Right hindlimb (tissue), 1 donor: Measurements from ENCODE around the gene AURKB.
"Not testable (repeated sequence)": the region's sequence is repeated elsewhere in the genome, so short reads cannot be mapped to it uniquely, and the experiment has no call there.

Source experiments
- DNase-seq: peaks from one replicate; pipeline ENCODE4 v3.0.0-alpha.2; 2018

AURKB gene

GRCh38 chr17:8209907-8210760 is at the start of gene AURKB:
Gene AURKB (minus strand): TSS chr17:8210575. CDS start chr17:8210224, 351 bp downstream.
- DNase-seq, result peak; percentile 97

GRCh38 chr17:8257801-8258200 is 47.4 kb upstream of the AURKB start:
- DNase-seq, result no peak

DNA sequence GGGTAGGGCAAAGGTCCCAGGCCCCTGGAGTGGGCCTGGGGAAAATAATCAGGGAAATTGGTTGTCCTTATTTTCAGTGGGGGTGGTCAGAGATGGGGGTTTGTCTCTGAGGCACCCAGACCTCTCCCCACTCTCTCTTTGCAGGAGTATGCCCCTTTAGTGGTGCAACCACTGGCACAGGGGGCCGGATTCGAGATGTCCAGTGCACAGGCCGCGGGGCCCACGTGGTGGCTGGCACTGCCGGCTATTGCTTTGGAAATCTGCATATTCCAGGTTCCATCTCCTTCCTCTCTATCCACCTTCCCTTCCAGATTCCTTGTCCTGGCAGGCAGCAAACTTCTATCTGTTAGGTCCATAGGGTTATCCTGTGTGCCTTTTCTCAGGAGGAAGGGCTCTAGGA is 46.3 kb upstream of the AURKB start:
- DNase-seq, result no peak

GRCh38 chr17:8256291-8256690 is 45.9 kb upstream of the AURKB start:
- DNase-seq, result no peak

DNA sequence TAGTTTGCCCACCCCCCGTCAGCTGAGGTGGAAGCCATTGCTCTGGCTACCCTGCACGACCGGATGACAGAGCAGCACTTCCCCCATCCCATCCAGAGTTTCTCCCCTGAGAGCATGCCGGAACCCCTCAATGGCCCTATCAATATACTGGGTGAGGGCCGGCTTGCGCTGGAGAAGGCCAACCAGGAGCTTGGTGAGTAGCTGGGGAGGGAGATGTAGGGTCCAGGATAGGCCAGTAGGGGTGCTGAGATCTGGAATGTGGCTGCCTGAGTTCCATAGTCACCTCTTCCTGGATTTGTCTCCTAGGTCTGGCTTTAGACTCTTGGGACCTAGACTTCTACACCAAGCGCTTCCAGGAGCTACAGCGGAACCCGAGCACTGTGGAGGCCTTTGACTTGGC is 45.1 kb upstream of the AURKB start:
- no peak for DNase-seq

DNA sequence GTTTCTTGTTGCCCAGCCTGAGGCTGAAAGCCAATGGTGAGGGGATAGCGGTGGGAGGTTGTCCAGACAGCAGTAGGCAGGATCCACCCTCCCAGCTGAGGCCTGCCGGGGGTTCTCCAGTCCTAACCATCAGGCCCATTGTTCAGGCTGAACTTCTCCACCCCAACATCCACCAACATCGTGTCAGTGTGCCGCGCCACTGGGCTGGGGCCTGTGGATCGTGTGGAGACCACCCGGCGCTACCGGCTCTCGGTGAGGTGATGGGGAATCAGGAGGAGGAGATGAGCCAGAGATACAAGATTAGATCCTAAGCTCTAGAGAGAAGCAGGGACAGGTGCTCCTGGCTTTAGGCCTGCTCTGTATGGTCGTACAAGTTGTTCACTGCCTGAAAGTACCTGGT is 44.5 kb upstream of the AURKB start:
- DNase-seq, result no peak

DNA sequence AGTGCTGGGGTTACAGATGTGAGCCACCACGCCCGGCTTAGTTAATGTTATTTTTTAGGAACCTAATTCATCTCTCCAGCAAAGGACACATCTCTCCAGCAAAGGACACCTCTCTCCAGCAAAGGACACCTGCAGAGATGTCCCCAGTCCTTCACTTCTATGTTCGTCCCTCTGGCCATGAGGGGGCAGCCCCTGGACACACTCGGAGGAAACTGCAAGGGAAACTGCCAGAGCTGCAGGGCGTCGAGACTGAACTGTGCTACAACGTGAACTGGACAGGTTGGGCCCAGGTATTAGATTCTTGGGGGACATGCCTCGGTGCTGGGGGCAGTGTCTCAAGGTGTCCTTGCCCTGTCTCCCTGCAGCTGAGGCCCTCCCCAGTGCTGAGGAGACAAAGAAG is 43.4 kb upstream of the AURKB start:
- no peak for DNase-seq

- not testable (repeated sequence) for DNase-seq
These were observed 41.0 kb upstream of the AURKB start for GRCh38 chr17:8251411-8251810.

DNA sequence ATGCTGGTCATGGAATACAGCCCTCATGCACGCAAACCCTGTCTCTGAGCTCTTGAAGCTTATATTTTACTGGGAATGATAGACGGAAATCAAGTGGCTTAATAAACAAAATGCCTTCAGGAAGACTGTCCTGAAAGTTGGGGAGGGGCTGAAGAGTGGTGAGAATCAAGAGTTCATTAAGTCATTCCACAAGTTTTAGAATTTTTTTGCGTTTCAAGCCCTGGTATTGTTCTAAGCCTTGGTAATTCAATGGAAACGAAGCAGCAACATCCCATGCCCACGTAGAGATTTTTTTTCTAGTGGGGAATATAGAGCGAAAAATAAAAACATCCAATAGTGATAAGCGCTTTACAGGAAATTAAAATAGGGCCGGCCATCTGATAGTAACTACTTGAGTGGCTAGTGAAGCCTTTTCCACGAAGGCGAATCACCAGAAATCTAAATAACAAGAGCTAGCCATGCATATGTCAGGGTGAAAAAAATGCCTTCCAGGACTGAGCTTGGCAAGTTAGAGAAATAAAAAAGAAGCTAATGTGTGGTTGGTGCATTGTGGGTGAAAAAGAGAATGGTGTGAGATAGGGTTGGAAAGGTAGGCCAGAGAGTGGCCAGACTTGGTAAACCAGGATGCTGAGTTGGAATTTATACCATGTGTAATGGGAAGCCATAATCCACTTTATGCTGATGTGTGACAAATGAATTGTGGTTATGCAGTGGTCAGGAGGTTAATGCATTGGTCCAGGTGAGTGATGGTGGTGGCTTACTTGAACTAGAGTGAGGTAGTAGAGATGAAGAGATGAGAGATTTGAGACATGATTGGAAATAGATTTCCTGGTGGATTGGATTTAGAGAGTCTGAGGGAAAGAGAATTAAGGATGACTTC is 39.5 kb upstream of the AURKB start:
- no peak for DNase-seq

DNA sequence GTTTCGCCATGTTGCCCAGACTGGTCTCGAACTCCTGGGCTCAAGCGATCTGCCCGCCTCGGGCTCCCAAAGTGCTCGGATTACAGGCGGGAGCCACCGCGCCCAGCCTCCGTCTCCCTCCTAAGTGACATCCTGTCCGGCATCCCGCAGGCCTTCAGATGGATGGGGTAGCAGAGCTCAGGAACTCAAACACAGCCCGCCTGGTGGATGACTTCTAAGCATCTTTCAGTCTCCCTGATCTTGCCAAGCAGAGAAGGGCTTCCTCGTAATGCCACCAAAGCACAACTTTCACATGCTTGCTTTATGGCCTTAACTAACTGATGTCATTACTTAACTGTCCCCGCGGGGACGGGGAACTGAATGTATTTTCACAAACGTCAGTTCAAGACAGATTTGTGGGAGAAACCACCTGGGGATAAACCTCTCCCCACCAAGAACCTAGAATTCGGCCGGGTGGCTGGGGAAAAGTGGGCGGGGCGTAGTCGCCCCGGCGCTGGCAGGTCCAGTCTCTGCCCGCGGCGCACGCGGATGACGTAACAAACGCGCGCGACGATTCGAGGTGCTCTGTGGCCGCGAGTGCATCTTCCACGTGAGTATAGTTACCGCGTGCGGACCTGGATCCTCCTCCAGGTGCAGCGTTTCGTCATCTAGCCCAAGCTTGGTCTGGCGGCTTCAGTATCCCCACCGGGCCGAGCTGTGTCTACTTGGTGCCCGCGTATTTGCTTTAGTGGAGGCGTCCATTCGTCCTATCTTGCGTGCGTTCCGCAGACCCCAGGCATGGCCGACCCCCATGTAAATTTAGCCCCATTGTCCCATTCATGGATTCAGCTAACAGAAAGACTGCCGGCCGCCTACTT is 38.6 kb upstream of the AURKB start, which contains the start of gene PFAS:
PFAS (plus strand) TSS at position 539 of the 857 bp plus-strand sequence. CDS start 4,649 bp downstream, outside the sequence.
- peak; percentile 95 for DNase-seq

DNA sequence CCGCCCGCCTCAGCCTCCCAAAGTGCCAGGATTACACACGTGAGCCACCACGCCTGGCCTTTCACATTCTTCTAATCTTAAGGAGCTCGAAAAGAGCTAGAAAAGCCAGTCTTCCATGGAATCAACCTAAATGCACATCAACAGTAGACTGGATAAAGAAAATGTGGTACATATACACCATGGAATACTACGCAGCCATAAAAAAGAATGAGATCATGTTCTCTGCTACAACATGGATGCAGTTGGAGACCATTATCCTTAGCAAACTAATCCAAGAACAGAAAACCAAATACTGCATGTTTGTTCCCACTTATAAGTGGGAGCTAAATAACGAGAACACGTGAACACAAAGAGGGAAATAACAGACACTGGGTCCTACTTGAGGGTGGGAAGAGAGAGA is 34.4 kb upstream of the AURKB start:
- no peak for DNase-seq

GRCh38 chr17:8243827-8244226 is 33.5 kb upstream of the AURKB start:
- DNase-seq, result no peak

DNA sequence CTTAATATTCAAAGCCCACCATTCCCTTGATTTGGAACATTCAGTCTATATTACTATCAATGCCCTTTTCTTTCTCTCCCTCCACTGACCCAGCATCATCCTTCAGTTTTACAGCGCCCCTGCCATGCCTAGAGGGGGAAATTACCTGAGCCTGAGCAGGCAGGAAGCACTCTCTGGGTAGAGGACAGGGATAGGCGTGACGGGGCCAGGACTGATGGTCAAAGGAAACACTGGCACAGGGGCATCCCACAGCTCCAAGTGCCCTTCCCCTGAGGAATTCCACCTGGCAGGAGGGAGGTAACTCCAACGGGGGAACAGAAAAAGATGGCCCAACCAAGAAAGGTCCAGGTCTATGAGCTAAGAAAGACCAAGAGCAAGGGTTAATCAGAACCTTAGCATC is 27.5 kb upstream of the AURKB start:
- no peak for DNase-seq

GRCh38 chr17:8237175-8237574 is 26.8 kb upstream of the AURKB start:
- DNase-seq, result no peak

- DNase-seq, result no peak
These were observed 25.3 kb upstream of the AURKB start for GRCh38 chr17:8235676-8236075.

GRCh38 chr17:8234361-8235270 is 24.2 kb upstream of the AURKB start:
- DNase-seq, result no peak

DNA sequence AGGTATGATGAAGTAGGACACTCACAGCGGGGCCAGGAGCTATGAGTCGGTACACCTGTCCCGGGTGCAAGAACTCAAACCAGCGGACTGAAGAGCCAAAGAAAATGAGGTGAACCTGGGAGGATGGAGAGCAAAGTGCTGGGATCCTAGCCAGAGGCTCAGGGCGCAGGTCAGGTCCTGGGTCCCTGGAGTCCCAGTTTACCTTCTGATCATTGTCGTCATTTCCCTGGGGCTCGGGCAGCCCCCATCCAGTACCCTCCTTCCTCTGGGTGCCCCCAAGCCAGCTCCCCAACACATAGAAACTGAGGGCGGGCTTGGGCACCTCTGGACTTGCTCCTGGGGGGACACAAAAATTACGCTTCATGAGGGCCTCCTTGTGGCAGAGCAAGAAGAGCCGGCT is 21.3 kb upstream of the AURKB start:
- DNase-seq, result no peak

DNA sequence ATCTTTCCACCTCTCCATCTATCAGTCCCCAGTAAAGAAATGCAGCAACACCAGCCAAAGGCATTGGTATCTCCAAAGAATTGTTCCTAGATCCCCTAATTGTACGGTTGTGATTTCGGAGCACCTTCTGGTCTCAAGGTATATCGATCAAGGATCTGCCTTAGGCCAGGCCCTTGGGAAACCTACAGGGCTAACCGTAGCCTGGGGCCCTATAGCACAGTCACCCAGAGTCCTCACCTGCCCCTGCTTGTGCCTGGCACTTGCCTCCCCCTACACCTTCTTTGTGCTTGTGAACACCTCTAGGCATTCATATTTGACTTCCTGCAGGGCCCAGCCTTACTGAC is 16.8 kb upstream of the AURKB start:
- DNase-seq, result no peak

DNA sequence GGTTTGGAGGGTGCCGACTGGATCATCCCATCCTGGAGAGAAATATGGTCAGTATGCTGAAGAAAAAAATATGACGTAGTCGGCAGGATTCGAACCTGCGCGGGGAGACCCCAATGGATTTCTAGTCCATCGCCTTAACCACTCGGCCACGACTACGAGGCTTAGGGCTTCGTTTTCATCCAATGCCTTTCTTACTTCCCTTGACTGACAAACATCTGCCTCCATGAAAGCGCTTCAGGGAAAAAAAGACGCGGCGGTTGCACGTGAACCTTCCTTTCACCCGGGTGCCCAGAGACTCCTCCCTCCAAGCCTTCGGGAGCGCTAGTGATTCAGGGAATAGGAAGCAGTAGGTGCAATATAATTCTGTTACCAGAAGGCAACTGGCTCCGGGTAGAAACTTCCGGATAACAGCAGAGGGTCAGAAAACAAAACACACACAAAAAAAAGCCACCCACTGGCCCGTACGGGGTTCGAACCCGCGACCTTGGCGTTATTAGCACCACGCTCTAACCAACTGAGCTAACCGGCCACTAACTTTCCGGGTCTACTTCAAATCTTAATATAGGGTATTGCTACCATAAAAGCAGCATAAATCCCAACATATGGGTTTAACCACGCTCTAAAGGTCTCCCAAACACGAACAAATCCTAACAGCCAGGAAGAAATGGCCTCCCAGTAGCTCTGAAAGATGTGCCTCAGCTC is 16.3 kb upstream of the AURKB start:
- DNase-seq, result peak; percentile 92

DNA sequence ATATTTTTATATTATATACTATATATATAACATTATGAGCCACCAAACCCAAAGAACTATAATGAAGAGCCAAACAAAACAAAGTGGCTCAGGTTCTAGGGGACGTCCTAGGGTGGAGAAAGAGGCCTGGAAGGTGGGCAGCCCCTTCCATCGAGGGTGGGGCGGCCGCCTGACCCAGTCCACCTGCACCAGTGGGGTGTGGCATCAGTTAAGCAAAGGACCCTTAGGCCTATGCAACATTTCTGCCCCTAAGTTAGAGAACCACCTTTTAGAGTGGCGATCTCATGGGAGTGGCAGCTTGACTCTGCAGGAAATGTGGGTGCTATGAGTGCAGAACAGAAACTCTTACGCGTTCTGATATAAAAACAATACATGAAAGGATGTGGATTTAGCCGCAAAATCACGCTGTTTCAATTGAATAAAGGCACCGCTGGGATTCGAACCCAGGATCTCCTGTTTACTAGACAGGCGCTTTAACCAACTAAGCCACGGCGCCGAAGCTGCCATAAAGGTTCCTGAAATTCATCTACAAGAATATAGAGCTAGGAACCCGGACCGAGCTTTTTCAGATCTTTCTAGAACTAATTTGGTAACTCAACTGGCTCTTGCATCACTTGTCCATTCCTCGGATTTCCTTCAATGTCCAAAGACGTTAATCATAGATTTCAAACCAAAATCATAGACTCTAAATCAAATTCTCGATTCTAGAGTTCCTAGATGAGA is 15.6 kb upstream of the AURKB start:
- peak; percentile 69 for DNase-seq
